DOHH2 (cell line): ENCODE results near the gene VSIG1.

ENCODE experiments used
- H3F3A ChIP-seq: fragments of 200-600 bp; sonication (generic), shearing (Covaris generic); 2 replicates; pipeline ENCODE4 v1.6.0; 2016; ENCODE audit warnings: antibody characterized with exemption, mild to moderate bottlenecking; ENCODE audit not compliant: control insufficient read depth, insufficient read depth
- H3K27ac ChIP-seq: fragments of 200-600 bp; sonication (generic); 2 replicates; pipeline ENCODE4 v1.5.1; 2014; ENCODE audit warnings: low read depth, mild to moderate bottlenecking, low read length, moderate library complexity
- H3K27me3 ChIP-seq: fragments of 200-600 bp; sonication (generic); 2 replicates; pipeline ENCODE4 v1.6.1; 2014; ENCODE audit warnings: mild to moderate bottlenecking, low read length, mixed read lengths; ENCODE audit not compliant: control insufficient read depth
- H3K36me3 ChIP-seq: fragments of 200-600 bp; sonication (generic); 2 replicates; pipeline ENCODE4 v1.6.1; 2014; ENCODE audit warnings: mild to moderate bottlenecking, low read length, moderate library complexity, mixed read lengths; ENCODE audit not compliant: control insufficient read depth
- H3K4me1 ChIP-seq: fragments of 200-600 bp; sonication (generic); 2 replicates; pipeline ENCODE4 v1.6.1; 2014; ENCODE audit warnings: mild to moderate bottlenecking, low read length, mixed read lengths; ENCODE audit not compliant: control insufficient read depth
- H3K4me2 ChIP-seq: fragments of 200-600 bp; sonication (generic); 2 replicates; pipeline ENCODE4 v1.6.0; 2014; ENCODE audit warnings: mild to moderate bottlenecking, low read length, moderate library complexity
- H3K4me3 ChIP-seq: fragments of 200-600 bp; sonication (generic); 2 replicates; pipeline ENCODE4 v1.5.1; 2014; ENCODE audit warnings: mild to moderate bottlenecking, low read length, mixed read lengths
- H3K79me2 ChIP-seq: fragments of 200-600 bp; sonication (generic); 2 replicates; pipeline ENCODE4 v1.6.1; 2014; ENCODE audit warnings: mild to moderate bottlenecking, low read length, mixed read lengths; ENCODE audit not compliant: control insufficient read depth
- H3K9me2 ChIP-seq: fragments of 200-600 bp; sonication (generic); replicated peaks from 2 replicates; pipeline ENCODE4 v1.6.1; 2014; ENCODE audit warnings: mild to moderate bottlenecking, low read length, mixed read lengths; ENCODE audit not compliant: control insufficient read depth
- H3K9me3 ChIP-seq: fragments of 200-600 bp; sonication (generic); 2 replicates; pipeline ENCODE4 v1.6.1; 2014; ENCODE audit warnings: antibody characterized with exemption, low read length, mixed read lengths; ENCODE audit not compliant: control insufficient read depth, insufficient read depth
- H4K20me1 ChIP-seq: fragments of 200-600 bp; sonication (generic); 2 replicates; pipeline ENCODE4 v1.6.0; 2014; ENCODE audit warnings: low read depth, mild to moderate bottlenecking, antibody characterized with exemption, low read length, moderate library complexity; ENCODE audit not compliant: control insufficient read depth, insufficient read depth
- CTCF ChIP-seq: fragments of 200-600 bp; sonication (generic); IDR thresholded peaks from one replicate; pipeline ENCODE4 v1.5.1; 2014; ENCODE audit warnings: antibody characterized with exemption, mild to moderate bottlenecking, low read depth, low read length; ENCODE audit not compliant: poor library complexity, severe bottlenecking
- EZH2phosphoT487 ChIP-seq: fragments of 200-600 bp; sonication (generic); IDR thresholded peaks from 2 replicates; pipeline ENCODE4 v1.6.1; 2017; ENCODE audit warnings: borderline replicate concordance, mild to moderate bottlenecking, antibody characterized with exemption, low read length, moderate library complexity, mixed read lengths

VSIG1 gene

GRCh38 chrX:108064001-108064400 is 19.1 kb downstream of the VSIG1 start:
- H3K79me2 ChIP-seq = no peaks in the 10 kb centered on the region
- no peaks in the 10 kb centered on the region for H3K9me2 ChIP-seq
- H4K20me1 ChIP-seq = no peaks in the 10 kb centered on the region
- H3K27ac ChIP-seq = no peak overlapping the region
- no peak overlapping the region for H3K4me3 ChIP-seq
- TF ChIP-seq EZH2phosphoT487 (no peak), CTCF (no peak)
- no peaks in the 10 kb centered on the region for H3K4me1 ChIP-seq
- no peaks in the 10 kb centered on the region for H3K27me3 ChIP-seq
- no peaks in the 10 kb centered on the region for H3K9me3 ChIP-seq
- H3K36me3 ChIP-seq = no peaks in the 10 kb centered on the region
- H3F3A ChIP-seq = no peaks in the 10 kb centered on the region
- H3K4me2 ChIP-seq = no peak overlapping the region

DNA sequence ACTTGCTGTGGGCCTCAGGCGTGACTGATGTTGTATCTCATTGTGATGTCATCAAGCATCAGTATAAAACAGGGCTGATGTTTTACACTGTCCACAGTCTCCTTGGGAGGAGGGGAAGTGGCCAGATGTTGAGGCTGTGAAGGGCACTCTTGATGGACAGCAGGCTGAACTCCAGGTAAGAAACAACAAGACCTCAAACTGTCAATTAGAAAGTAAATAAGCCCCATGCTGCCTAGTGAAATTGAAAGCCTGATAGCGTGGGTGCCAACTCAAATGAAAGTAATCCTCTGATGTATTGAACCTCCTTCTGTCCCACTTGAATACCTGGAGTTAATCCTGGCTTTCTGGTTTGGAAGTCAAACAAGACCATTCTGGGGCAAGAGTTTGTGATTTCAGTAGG is 19.7 kb downstream of the VSIG1 start:
- Histone ChIP-seq H3K4me1 (no peaks in the 10 kb centered on the region), H3F3A (no peaks in the 10 kb centered on the region), H3K27me3 (no peaks in the 10 kb centered on the region), H3K9me3 (no peaks in the 10 kb centered on the region), H3K9me2 (no peaks in the 10 kb centered on the region), H3K4me2 (no peak overlapping the region), H4K20me1 (no peaks in the 10 kb centered on the region), H3K79me2 (no peaks in the 10 kb centered on the region), H3K4me3 (no peak overlapping the region), H3K27ac (no peak overlapping the region), H3K36me3 (no peaks in the 10 kb centered on the region)
- TF ChIP-seq CTCF (no peak), EZH2phosphoT487 (no peak)

GRCh38 chrX:108068121-108068520 is 23.3 kb downstream of the VSIG1 start:
- Histone ChIP-seq H3K27me3 (no peaks in the 10 kb centered on the region), H3F3A (no peaks in the 10 kb centered on the region), H3K27ac (no peak overlapping the region), H3K79me2 (no peaks in the 10 kb centered on the region), H3K36me3 (no peaks in the 10 kb centered on the region), H4K20me1 (no peaks in the 10 kb centered on the region), H3K4me1 (no peaks in the 10 kb centered on the region), H3K9me2 (no peaks in the 10 kb centered on the region), H3K9me3 (no peaks in the 10 kb centered on the region), H3K4me2 (no peak overlapping the region), H3K4me3 (no peak overlapping the region)
- no peak for TF ChIP-seq EZH2phosphoT487
- no peak for TF ChIP-seq CTCF

GRCh38 chrX:108070891-108071290 is 26.0 kb downstream of the VSIG1 start:
- H3K27ac ChIP-seq = no peak overlapping the region
- no peaks in the 10 kb centered on the region for H3F3A ChIP-seq
- no peaks in the 10 kb centered on the region for H4K20me1 ChIP-seq
- no peak for TF ChIP-seq CTCF
- no peak for TF ChIP-seq EZH2phosphoT487
- no peaks in the 10 kb centered on the region for H3K27me3 ChIP-seq
- no peaks in the 10 kb centered on the region for H3K9me2 ChIP-seq
- H3K36me3 ChIP-seq = no peaks in the 10 kb centered on the region
- H3K4me2 ChIP-seq = no peak overlapping the region
- no peaks in the 10 kb centered on the region for H3K9me3 ChIP-seq
- no peak overlapping the region for H3K4me3 ChIP-seq
- no peaks in the 10 kb centered on the region for H3K79me2 ChIP-seq
- no peaks in the 10 kb centered on the region for H3K4me1 ChIP-seq
